Loucy (cell line): ENCODE results near the gene CIB2.

ENCODE experiments used
- H2AFZ ChIP-seq: fragments of 200-600 bp; sonication (generic); 2 replicates; pipeline ENCODE4 v1.6.0; 2016; ENCODE audit warnings: antibody characterized with exemption, mild to moderate bottlenecking, low read length, moderate library complexity
- H3F3A ChIP-seq: fragments of 200-600 bp; 2 replicates; pipeline ENCODE4 v1.6.0; 2016; ENCODE audit warnings: antibody characterized with exemption, low read depth, mild to moderate bottlenecking
- H3K27me3 ChIP-seq: fragments of 200-600 bp; sonication (generic); 2 replicates; pipeline ENCODE4 v1.6.1; 2014; ENCODE audit warnings: low read length, mild to moderate bottlenecking; ENCODE audit not compliant: insufficient read depth, poor library complexity, severe bottlenecking
- H3K36me3 ChIP-seq: fragments of 200-600 bp; sonication (generic); 2 replicates; pipeline ENCODE4 v1.6.1; 2016; ENCODE audit warnings: low read length; ENCODE audit not compliant: insufficient read depth
- H3K4me1 ChIP-seq: fragments of 200-600 bp; sonication (generic); 2 replicates; pipeline ENCODE4 v1.5.1; 2014; ENCODE audit warnings: low read length, mild to moderate bottlenecking; ENCODE audit not compliant: insufficient read depth, poor library complexity, severe bottlenecking
- H3K4me2 ChIP-seq: fragments of 200-600 bp; sonication (generic); 2 replicates; pipeline ENCODE4 v1.6.0; 2014; ENCODE audit warnings: antibody characterized with exemption, low read length, low read depth, mild to moderate bottlenecking; ENCODE audit not compliant: poor library complexity, severe bottlenecking
- H3K4me3 ChIP-seq: fragments of 200-600 bp; sonication (generic); 2 replicates; pipeline ENCODE4 v1.5.1; 2014; ENCODE audit warnings: low read length, mild to moderate bottlenecking, mixed read lengths; ENCODE audit not compliant: poor library complexity, severe bottlenecking
- H3K79me2 ChIP-seq: fragments of 200-600 bp; sonication (generic); 2 replicates; pipeline ENCODE4 v1.6.1; 2014; ENCODE audit warnings: low read length; ENCODE audit not compliant: insufficient read depth
- H3K9ac ChIP-seq: fragments of 200-600 bp; sonication (generic); 2 replicates; pipeline ENCODE4 v1.6.0; 2014; ENCODE audit warnings: mild to moderate bottlenecking, low read depth, low read length, moderate library complexity; ENCODE audit not compliant: poor library complexity, severe bottlenecking
- H3K9me2 ChIP-seq: fragments of 200-600 bp; sonication (generic); replicated peaks from 2 replicates; pipeline ENCODE4 v1.6.1; 2016; ENCODE audit warnings: low read depth, low read length, mixed read lengths
- H3K9me3 ChIP-seq: fragments of 200-600 bp; sonication (generic); 2 replicates; pipeline ENCODE4 v1.6.1; 2014; ENCODE audit warnings: mild to moderate bottlenecking, antibody characterized with exemption, low read length, low read depth; ENCODE audit not compliant: insufficient read depth
- H4K20me1 ChIP-seq: fragments of 200-600 bp; sonication (generic); 2 replicates; pipeline ENCODE4 v1.6.0; 2014; ENCODE audit warnings: antibody characterized with exemption, low read length, mild to moderate bottlenecking; ENCODE audit not compliant: insufficient read depth, poor library complexity, severe bottlenecking
- EZH2phosphoT487 ChIP-seq: fragments of 200-600 bp; IDR thresholded peaks from 2 replicates; pipeline ENCODE4 v1.6.1; 2018; ENCODE audit warnings: antibody characterized with exemption, mild to moderate bottlenecking, moderate library complexity, borderline replicate concordance
- TF ChIP-seq, protein P1 (sequence below): fragments of 200-600 bp; sonication (generic); conservative IDR thresholded peaks from 2 replicates; pipeline ENCODE4 v1.5.1; 2014; ENCODE audit warnings: mild to moderate bottlenecking, antibody characterized with exemption, low read length

Gene CIB2

DNA sequence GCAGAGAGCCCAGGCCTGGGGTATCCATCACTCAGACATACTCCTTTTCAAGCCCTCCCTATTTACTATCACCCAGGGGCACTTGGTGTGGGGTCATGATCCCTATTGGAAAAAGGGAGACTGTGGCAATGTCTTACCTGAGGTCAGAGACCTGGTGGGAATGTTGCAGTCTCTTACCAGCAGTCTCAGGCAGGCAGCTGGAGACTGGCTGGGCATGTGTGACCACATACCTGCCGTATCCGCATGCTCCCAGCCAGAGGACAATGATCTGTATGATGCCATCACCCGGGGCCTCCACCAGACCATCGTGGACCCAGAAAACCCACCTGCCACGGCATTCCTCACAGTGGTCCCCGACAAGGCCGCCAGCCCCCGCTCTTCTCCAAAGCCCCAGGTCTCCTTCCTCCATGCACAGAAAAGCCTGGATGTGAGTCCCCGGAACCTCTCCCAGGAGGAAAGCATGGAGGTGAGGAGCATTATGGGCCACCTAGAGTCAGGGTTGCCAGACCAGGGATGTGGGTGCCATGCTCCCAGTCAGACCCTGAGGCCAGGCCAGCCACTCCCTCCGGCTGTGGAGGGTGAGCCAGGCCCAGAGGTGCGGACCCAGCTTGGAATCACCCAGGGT, 33.0 kb downstream of the CIB2 start:
- no peaks in the 10 kb centered on the region for H3K9me2 ChIP-seq
- TF ChIP-seq, protein P1, sequence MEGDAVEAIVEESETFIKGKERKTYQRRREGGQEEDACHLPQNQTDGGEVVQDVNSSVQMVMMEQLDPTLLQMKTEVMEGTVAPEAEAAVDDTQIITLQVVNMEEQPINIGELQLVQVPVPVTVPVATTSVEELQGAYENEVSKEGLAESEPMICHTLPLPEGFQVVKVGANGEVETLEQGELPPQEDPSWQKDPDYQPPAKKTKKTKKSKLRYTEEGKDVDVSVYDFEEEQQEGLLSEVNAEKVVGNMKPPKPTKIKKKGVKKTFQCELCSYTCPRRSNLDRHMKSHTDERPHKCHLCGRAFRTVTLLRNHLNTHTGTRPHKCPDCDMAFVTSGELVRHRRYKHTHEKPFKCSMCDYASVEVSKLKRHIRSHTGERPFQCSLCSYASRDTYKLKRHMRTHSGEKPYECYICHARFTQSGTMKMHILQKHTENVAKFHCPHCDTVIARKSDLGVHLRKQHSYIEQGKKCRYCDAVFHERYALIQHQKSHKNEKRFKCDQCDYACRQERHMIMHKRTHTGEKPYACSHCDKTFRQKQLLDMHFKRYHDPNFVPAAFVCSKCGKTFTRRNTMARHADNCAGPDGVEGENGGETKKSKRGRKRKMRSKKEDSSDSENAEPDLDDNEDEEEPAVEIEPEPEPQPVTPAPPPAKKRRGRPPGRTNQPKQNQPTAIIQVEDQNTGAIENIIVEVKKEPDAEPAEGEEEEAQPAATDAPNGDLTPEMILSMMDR = no peak
- no peak for TF ChIP-seq EZH2phosphoT487
- no peaks in the 10 kb centered on the region for H3K36me3 ChIP-seq
- H3K79me2 ChIP-seq = no peaks in the 10 kb centered on the region
- H3K9ac ChIP-seq = no peak overlapping the region
- no peak overlapping the region for H3K4me3 ChIP-seq
- H3K27me3 ChIP-seq = no peaks in the 10 kb centered on the region
- H2AFZ ChIP-seq = no peak overlapping the region
- no peak overlapping the region for H3K4me2 ChIP-seq
- no peaks in the 10 kb centered on the region for H3K9me3 ChIP-seq
- H3K4me1 ChIP-seq = peaks cover 10% of the 10 kb centered on the region
- H3F3A ChIP-seq = no peaks in the 10 kb centered on the region
- no peaks in the 10 kb centered on the region for H4K20me1 ChIP-seq

DNA sequence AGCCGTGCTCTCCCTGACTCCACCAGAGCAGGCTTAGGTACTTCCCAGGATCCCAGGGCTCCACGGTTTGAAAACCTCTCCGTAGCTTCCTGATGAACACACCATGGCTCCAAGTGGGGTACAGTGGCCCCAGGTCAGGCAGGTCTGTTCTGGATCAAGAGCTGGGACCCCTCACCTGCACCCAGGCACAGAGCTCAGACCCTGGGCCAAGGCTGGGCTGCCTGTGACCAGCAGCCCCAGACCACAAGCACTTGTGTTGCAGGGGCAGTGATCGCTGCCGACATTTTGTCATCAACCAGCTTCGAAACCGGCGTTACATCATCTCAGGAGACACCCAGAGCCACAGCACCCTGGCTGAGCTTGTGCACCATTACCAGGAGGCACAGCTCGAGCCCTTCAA, 33.6 kb downstream of the CIB2 start:
- Histone ChIP-seq H3K27me3 (no peaks in the 10 kb centered on the region), H3F3A (no peaks in the 10 kb centered on the region), H3K4me2 (no peak overlapping the region), H3K9ac (no peak overlapping the region), H3K9me2 (no peaks in the 10 kb centered on the region), H3K36me3 (no peaks in the 10 kb centered on the region), H4K20me1 (no peaks in the 10 kb centered on the region), H2AFZ (no peak overlapping the region), H3K4me3 (no peak overlapping the region), H3K79me2 (no peaks in the 10 kb centered on the region), H3K9me3 (no peaks in the 10 kb centered on the region), H3K4me1 (peaks cover 10% of the 10 kb centered on the region)
- TF ChIP-seq EZH2phosphoT487 = no peak
- TF ChIP-seq, protein P1 = no peak

DNA sequence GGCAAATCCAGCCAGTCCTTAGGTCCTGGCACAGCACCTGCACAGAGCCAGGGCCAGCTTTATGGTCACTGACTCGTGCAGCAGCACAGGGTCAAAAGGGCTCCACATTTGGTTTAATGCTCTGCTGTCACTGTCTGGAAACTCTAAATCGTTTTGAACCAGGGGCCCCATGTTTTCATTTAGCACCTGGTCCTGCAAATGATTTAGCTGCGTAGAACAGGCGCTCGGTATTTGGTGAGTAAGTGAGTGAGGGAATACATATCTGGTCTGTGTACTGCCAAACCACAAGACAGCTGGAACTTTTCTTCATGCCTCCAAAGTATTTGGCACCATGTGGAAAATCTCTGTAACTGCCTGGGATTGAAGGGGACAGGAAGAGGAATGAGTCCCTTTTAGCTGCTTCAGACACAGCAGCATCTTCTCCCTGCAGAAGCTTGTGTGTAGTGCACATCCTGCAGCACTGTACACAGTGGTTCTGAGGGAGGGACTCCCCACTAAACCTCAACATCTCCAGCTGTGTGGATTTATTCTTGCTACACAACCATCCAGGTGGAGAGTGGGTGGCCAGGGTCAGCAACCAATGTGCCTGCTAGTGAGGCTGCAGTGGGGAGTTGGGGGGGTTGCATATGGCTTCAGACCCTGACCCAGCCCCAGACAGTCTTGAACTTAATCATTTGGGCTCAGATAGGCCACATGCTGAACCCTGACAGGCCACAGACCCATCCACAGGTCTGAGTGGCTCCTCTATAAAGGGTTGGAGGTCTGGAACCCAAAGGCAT, 37.8 kb downstream of the CIB2 start:
- TF ChIP-seq, protein P1 = no peak
- no peak for TF ChIP-seq EZH2phosphoT487
- H3K9me3 ChIP-seq = no peaks in the 10 kb centered on the region
- no peaks in the 10 kb centered on the region for H3K27me3 ChIP-seq
- no peaks in the 10 kb centered on the region for H4K20me1 ChIP-seq
- H3K9me2 ChIP-seq = no peaks in the 10 kb centered on the region
- H3K4me1 ChIP-seq = peaks cover 20% of the 10 kb centered on the region
- no peak overlapping the region for H3K4me3 ChIP-seq
- no peak overlapping the region for H3K4me2 ChIP-seq
- H3K9ac ChIP-seq = no peak overlapping the region
- H3F3A ChIP-seq = no peaks in the 10 kb centered on the region
- H2AFZ ChIP-seq = no peak overlapping the region
- no peaks in the 10 kb centered on the region for H3K79me2 ChIP-seq
- no peaks in the 10 kb centered on the region for H3K36me3 ChIP-seq
